ENCODE data around the gene GBA2.

The GBA2 gene

DNA sequence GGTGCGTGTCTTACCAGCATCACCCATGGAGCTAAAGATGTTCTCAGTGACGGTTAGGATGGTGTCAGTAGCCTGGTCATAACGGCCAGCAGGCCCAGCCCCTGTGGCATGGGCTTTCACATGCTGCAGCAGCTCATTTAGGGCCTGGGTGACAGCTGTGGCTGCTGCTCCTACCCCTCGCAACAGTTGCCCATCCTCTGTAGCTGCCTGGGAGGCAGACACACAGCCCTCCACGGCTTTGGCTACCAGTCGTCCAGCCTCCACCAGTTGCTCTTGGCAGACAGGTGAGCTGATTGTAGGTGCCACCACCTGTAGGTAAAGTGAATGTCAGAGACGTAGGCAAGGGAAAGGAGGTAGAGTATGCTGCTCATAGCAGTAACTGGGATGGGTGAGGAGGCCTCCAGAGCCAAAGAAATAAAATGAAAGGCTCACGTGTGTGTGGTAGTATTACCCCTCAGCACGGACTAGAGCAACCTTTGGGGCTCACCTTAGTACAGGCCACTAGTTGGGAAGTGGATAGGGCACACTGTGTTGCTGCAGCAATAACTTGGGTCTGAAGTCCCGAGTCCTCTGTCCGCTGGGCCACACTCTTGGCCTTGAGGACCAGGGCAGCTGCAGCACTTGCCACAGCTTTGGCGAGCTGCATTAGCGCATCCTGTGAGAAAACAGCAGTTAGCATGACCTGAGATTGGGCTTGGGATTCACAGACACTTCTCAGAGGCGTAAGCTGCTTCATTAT lies 31.7 kb downstream of the GBA2 start:
- DNase-seq (ENCODE audit: low read depth in 2 of 3, low spot score in 1 of 3) = no peak

DNA sequence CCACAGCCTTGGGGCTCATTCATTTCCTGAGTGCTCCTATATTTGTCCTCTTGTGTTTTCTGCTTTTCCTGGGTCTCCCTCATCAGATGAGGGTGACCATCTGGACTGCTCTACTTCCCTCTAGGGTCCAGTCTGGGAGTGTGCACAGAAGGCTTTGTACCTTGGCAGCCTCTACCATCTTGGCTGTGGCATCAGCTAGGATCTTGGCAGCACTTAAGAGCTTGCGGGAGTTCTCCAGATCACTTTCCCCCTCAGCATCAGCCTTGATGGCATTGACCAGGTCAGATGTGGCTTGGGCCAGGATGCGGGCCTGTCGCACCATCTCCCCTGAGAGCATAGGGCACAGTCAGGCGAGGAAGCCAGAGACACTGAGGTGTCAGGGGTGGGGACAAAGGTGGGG lies 32.8 kb downstream of the GBA2 start:
- no peak for DNase-seq (ENCODE audit: low read depth in 2 of 3, low spot score in 1 of 3)

DNA sequence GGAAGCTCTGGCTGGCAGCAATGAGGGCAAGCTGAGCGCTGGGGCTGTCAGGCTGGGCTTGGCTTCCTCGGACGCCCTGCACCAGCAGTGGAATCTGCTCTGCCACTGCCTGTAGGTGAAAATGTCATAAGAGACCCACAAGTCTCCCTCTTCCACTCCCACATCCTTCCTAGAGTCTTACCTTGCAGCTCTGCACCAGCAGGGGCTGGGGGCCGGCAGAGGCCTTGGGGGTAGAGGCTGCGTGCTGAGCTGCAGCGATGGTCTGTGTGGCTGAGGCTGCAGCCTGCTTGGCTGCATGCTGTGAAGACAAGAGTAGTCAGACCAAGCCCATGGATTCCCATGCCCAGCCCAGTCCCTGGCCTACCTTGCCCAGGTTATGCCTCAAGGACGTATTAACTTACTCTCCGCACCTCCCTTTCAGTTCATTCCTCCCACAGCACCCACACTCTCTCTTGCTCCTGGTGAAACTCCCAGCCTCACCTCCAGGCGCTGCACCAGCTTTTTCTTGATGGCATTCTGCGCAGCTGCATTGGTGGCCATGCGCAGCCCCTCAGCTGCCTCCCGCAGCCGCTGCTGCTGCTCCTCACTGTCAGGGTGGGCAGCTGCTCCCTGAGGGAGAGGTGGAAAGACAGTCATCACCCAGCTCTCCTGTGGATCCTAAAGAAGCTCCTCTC lies 34.3 kb downstream of the GBA2 start:
- no peak for DNase-seq (ENCODE audit: low read depth in 2 of 3, low spot score in 1 of 3)

DNA sequence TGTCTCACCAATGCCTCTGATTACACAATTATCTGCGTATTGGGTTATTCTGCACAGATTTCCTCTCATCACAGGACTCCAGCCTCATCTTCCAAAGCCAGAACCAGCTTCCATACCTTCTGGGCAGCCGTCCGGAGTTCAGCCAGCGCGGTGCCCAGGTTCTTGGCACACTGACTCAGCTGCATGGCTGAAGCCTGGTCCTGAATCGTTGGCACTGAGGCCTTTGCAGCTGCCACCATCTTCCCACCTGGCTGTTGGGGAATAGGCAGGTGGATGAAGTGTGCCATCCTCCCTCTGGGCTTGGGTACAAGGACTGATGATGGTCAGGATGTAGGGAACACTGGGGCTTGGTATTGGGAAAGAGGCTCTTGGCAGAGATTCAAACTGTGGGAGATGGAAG lies 34.9 kb downstream of the GBA2 start:
- DNase-seq (ENCODE audit: low read depth in 2 of 3, low spot score in 1 of 3) = no peak

DNA sequence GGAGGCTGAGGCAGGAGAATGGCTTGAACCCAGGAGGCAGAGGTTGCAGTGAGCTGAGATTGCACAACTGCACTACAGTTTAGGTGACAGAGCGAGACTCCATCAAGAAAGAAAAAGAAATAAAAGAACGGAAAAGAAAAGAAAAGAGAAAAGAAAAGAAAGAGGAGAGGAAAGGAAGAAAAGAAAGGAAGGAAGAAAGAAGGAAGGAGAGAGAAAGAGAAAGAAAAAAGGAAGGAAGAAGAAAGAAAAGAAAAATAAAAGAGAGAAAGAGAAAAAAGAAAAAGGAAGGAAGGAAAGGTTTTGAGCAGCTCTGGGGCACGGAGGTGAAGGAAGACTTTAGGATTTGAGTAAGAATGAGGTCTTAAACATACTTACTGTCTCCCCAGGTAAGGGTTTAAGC lies 35.5 kb downstream of the GBA2 start:
- DNase-seq (ENCODE audit: low read depth in 2 of 3, low spot score in 1 of 3) = no peak

DNA sequence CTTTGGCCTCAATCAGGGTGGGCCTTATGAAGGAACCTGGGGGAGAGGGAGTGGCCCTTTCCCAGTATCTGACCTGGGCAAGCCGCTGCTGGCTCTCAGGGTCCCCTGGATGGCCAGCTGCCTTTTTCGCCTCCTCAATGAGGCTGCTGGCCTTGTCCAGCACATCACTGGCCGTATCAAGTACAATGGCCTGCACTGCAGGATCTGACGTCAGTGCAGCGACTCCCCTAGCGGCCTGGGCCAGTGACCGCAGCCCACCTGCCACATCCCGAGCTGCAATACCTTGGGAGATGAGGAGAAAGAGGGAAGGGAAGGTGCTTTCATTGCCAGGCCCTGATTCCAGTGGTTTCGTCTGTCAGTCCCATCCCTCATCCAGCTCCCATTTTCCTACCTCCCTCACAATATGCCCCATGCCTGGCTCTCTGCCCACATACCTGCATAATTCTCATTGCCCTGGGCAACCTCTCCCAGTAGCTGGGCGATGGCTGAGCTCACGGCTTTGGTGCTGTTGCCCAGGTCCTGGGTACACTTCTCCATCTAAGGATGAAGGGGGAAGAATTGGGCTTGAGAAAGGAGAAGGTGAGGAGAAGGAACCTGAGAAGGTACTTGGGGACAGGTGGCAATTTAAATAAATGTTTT lies 36.1 kb downstream of the GBA2 start:
- no peak for DNase-seq (ENCODE audit: low read depth in 2 of 3, low spot score in 1 of 3)

DNA sequence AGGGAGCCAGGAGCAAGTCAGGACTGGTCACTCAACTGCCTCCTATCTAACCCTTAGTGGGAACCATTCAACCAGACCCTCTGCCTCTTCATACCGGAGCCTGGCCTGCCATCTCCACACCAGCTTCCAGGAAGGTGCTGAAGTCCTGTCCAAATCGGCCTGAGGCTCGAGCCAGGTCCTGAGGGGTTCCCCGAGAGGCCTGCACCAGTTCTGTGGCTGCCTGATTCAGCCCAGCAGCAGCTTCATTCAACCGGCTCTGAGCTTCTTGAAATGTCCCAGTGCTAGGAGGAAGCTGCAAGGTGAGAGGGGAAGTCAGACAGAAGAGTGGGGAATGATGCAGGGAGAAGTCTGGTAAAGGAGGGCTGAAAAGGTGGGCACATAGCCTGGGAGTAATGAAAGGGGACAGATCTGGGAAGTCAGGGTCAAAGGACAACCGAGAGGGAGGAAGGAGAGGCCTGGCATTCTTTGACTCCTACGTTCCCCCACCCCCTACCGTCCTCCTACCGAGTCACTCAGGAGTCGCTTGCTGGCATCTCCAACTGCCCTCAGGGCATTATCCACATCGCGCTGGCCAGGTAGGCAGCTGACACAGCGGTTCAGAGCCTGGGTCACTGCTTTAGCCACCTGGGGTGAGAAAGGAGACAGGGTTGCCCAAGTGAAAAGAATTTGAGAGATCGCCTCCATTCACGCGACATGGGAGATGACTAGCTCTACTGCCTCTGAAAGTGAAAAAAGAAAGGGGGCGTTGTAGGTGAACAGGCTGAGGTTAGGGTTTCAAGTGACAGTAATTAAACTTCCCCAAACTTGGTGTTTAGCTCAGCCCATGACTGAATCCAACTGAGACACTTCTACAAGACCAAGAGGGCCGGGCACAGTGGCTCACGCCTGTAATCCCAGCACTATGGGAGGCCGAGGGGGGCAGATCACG lies 37.3 kb downstream of the GBA2 start:
- DNase-seq (ENCODE audit: low read depth in 2 of 3, low spot score in 1 of 3) = no peak

DNA sequence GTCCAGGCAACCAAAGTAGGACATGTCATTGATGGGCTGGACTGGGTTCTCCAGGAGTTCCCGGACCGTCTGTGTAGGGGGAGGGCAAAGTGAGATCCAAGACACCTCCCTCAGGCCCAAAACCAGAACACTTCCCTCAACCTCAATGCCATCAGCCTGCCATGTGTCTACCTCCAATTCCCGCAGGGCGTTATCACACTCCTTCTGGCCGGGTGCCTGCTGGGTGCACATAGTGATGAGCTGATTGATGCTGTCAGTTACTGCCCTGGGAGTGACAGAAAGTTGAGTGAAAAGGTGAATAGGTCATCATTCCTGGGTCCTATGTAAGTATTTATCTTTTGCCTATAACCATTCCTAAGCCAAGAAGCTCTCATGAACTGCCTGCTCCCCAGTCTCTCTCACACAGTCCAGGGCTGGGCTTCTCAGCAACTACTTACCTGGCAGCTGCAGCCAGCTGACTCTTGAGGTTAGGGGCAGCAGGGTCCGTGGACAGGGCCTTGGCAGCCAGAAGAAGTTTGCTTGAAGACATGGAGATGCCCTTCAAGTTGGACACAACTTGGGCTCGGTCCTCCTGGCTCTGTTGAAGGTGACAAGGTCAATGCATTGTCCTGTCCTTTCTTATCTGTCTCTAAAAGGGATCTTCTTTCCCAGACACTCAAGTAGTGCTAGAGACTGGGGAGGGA lies 38.1 kb downstream of the GBA2 start:
- no peak for DNase-seq (ENCODE audit: low read depth in 2 of 3, low spot score in 1 of 3)

DNA sequence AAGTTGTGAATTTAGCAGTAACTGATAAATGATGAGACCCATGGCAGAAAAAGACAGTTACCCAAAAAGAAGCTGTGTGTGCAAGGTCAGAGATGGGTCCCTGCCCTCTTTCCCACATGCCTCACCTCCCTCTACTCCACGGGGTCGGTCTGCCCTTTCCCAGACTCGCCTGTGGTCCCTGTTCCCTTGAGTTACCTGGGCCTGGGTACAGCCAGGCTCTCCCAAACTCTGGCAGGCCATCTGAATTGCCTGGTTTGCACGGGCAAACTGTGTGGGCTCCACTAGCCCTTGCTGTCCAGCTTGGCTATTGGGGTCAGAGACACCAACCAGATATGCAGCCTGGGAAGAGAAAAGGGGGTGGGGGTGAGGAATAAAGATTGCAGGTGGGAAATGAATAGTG lies 40.9 kb downstream of the GBA2 start:
- no peak for DNase-seq (ENCODE audit: low read depth in 2 of 3, low spot score in 1 of 3)

DNA sequence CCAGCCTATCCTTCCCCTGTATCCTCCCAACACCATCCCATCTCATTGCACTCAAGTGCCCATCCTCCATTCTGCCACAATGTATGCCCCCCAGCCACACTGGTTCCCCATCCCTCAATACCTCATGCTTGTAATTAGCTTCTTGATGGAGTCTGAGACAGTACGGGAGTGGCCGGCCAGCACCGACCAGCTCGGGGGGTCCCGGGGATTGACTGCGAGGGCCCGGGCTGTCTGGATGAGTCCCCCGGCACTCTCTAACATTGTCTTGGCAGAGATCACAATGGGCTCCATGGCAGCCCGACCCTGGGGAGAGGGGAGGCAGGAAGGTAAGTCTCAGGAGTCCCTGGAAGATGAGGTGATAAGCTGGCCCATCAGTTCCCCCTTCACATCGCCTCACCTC lies 42.1 kb downstream of the GBA2 start:
- no peak for DNase-seq (ENCODE audit: low read depth in 2 of 3, low spot score in 1 of 3)

DNA sequence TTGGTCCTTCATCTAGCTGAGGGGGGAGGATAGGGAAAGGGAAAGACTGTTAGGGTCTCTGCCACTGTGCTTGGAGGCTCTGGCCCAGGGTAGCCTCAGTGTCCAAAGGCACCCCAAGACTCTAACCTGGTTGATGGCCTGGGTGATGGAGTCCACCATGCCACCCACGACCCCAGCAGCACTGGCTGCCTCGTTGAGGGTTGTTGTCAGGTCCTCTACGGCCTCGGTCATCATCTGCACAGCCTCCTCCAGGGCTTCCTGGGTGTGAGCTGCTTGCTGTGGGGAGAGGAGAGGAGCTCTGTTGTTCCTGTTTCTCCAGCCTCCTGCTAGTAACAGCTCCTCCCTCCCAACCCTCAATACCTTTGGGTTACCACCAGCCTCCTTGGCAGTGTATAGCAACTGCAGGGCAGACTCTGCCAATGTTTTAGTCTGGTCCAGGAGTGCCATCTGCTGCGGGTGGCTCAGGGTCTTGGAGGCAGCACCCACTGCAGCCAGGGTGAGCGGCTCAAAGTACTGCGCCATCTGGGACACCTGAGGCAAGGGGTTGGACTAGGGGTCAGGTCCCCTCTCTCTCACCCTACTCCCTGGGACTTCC lies 43.1 kb downstream of the GBA2 start:
- DNase-seq (ENCODE audit: low read depth in 2 of 3, low spot score in 1 of 3) = no peak

DNA sequence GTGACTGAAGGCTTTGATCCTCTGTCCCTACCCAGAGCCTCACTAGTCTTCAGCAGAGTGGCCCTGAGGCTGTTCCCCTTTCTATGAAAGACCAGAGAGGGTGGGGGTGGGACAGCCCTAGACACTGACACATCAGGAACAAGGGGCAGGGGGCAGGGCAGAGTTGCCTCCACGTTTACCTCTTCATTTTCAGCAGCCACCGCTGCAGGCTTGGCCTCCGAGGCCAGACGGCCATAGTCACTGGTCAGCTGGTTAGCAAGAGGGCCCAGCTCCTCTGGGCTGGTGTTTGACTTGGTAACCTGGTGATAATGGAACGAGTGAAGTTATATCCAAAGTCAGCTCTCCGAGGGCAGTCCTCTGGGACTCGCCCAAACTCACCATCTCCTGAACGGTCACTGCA lies 43.7 kb downstream of the GBA2 start:
- DNase-seq (ENCODE audit: low read depth in 2 of 3, low spot score in 1 of 3) = no peak

DNA sequence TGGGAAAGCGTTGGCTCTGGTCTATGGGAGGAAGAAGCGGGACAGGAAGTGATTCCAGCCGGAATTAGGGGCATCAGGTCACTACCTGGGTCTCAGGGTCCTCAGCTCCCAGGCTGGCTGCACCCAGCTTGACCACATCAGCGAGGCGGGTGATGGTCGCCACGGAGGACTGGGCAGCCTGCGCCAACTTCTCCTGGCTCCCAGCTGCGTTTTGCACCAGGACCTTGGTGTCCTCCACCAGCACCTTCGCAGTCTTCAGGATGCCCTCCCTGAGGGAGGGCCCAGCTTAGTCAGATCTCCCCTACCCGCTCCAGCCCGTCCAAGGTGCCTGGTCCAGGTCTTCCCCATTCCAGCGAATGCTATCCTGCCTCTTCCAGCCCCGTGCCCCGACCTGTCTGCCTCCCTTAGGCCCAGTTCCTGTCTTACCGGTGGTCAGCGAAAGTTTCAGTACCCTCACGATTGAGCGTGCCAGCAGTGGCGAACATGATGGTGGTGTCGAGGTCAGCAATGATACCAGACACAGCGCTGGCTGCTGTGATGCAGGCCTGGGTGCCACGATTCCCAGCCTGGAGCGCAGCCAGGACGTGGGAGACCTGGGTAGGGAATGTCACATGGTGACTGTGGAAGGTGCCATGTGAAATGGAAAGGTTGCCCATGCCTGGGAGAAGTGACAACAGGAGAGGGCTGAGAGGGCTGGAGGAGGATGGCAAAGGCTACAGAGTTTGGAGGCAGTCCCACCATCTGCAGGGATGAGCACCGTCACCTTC lies 44.9 kb downstream of the GBA2 start:
- DNase-seq (ENCODE audit: low read depth in 2 of 3, low spot score in 1 of 3) = no peak

DNA sequence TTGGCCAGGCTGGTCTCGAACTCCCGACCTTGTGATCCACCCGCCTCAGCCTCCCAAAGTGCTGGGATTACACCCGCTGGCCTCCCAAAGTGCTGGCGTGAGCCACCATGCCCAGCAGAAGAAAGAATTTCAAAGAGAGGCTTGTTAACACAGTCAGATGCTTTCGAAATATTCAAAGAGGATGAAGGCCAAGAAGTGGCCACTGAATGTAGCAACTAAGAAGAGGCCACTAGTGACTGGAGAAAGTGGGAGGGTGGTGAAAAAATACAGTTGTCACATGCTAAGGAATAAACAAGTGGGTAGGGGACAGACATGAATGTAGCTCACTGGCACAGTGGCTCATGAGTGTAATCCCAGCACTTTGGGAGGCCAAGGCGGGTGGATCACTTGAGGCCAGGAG lies 46.3 kb downstream of the GBA2 start:
- DNase-seq (ENCODE audit: low read depth in 2 of 3, low spot score in 1 of 3) = no peak

DNA sequence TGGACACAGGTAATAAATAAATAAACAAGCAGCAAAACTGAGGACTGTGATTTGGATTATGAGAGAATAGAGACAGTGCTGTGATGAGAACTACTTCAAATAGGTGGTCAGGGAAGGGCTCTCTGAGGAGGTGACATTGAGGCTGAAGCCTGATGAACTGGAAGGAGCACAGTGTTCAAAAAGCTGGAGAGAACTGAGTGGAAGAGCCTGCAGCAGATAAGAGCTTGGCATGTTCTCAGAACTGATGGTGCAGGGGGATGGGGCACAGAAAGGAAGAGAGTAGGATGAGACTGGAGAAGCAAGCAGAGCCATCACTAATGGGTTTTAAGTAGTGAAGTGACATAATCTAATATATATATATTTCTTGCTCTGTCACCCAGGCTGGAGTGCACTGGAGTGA lies 48.1 kb downstream of the GBA2 start:
- no peak for DNase-seq (ENCODE audit: low read depth in 2 of 3, low spot score in 1 of 3)

DNA sequence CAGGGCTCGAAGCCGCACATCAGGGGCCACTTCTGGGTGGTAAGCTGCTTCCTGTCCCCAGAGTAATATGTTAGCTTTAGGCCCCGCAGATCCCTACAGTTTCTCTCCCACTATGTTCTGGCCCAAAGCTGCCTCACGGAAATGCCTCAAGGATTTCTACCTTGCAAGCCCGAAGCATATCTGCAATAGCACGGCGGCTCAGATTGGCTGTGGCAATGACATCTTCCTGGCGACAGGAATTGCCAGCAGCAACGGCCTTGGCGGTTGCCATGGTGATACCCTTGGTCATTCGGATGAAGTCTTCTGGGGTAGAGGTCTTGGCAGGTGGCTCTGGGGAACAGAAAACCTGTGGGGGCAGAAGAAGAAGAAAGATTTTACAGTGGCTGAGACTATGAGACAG lies 49.0 kb downstream of the GBA2 start:
- DNase-seq (ENCODE audit: low read depth in 2 of 3, low spot score in 1 of 3) = no peak

DNA sequence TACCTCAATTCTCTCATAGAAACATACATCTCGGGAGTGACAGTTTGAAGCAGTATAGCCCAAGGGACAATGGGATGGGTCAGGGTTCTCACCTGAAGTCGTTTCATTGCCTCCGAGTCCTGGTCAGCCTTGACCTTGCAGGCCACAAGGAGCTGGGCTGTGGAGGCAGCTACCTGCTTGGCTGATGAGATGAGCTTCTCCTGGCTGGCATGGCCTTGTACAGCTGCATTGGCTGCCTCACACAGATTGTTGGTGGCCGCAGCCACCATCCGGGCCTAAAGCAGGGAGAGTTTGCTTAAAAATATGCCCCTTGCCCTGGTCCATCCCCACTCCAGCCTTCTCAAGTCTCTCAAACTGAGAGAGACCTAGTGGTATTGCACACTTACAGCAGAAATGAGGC lies 50.8 kb downstream of the GBA2 start:
- DNase-seq (ENCODE audit: low read depth in 2 of 3, low spot score in 1 of 3) = no peak

DNA sequence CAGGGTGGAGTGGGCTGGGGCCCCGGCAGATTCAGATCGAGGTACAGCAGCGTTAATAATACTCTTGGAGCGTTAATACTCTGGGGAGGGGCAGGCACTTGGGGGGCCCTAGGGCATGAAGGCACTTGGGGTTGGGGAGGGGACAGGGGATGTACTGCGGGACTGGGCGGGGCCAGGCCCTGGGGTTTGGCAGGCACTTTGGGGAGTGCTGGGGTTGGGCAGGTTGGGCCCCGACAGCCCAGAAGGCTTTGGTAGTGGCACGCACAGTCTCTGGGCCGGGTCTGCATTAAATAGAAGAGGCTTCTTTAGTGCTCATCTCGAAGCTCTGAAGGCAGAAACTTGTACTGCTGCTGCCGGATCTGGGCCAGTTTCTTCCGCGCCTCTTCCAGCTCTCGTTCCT lies 51.5 kb downstream of the GBA2 start:
- DNase-seq (ENCODE audit: low read depth in 2 of 3, low spot score in 1 of 3) = no peak

DNA sequence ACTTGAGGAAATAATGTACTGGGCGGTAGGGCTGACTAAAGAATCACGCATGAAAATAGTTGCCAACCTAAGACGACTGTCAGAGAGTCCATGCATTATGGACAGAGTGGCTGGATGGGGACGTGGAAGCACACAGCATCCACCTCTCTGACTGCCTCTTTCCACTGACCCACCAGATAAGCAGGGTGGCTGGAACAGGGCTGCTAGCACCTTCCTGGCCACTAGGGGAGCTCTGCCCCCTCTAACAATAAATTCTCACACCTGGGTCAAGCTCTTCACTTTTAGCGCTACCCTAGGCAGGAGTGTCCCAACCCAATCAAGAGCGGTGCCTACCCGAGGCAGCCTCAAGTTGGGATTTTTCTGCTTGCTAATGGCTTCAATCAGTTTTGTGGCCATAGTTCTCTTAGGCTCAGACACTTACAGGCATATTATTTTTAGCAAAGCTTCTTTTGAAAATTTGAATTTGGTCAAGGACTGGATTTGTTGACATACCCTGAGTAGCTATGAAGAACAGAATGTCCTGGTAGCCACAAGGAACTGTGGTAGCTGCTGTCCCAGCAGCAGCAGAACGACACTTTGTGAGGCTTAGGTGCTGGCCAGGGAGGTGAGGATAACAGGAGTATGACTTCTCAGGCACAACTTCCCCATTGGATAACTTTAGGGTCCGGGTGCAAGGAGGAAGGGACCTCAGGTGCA lies 52.4 kb downstream of the GBA2 start:
- DNase-seq (ENCODE audit: low read depth in 2 of 3, low spot score in 1 of 3) = peak; percentile 24 to 50 (median 26)
